BLaER1 (cell line): ENCODE data around the gene COX7A2.

Source experiments
- H3K27ac ChIP-seq: shearing (Covaris generic); formaldehyde crosslinking; 2 replicates; pipeline ENCODE4 v1.8.1; 2022
- H3K27me3 ChIP-seq: shearing (Covaris generic); formaldehyde crosslinking; 2 replicates; pipeline ENCODE4 v1.8.1; 2022
- H3K36me3 ChIP-seq: shearing (Covaris generic); formaldehyde crosslinking; 2 replicates; pipeline ENCODE4 v1.8.1; 2022
- H3K4me1 ChIP-seq: shearing (Covaris generic); formaldehyde crosslinking; 2 replicates; pipeline ENCODE4 v1.8.1; 2022
- H3K4me2 ChIP-seq: shearing (Covaris generic); formaldehyde crosslinking; 2 replicates; pipeline ENCODE4 v1.8.1; 2022
- H3K4me3 ChIP-seq: shearing (Covaris generic); formaldehyde crosslinking; 2 replicates; pipeline ENCODE4 v1.8.1; 2022
- H3K9ac ChIP-seq: shearing (Covaris generic); formaldehyde crosslinking; 2 replicates; pipeline ENCODE4 v1.8.1; 2022
- H3K9me3 ChIP-seq: shearing (Covaris generic); formaldehyde crosslinking; 2 replicates; pipeline ENCODE4 v1.8.1; 2022
- H4K20me1 ChIP-seq: shearing (Covaris generic); formaldehyde crosslinking; 2 replicates; pipeline ENCODE4 v1.8.1; 2022
- Cebpa-rat ChIP-seq: shearing (Covaris generic); IDR thresholded peaks from 2 replicates; pipeline ENCODE4 v1.8.1; 2022

Gene COX7A2

GRCh38 chr6:75284632-75285282, 41.2 kb upstream of the COX7A2 start, which contains the start of gene TMEM30A:
TSS of gene TMEM30A (minus strand) at chr6:75284792. CDS start at chr6:75284638, 154 bp downstream.
- Histone ChIP-seq H4K20me1 (peaks cover 43% of the 10 kb centered on the region), H3K4me3 (peak within 1 kb of the TSS; percentile 95), H3K9me3 (no peaks in the 10 kb centered on the region), H3K36me3 (0 out of 2 replicates have a peak, but pooled peaks cover 1% of the 10 kb centered on the region), H3K4me1 (peaks cover 38% of the 10 kb centered on the region), H3K27me3 (no peaks in the 10 kb centered on the region), H3K4me2 (peak within 1 kb of the TSS; percentile 75), H3K9ac (peak within 1 kb of the TSS; percentile 94), H3K27ac (peak within 1 kb of the TSS; percentile 90)
- TF ChIP-seq Cebpa-rat, result no peak

- Histone ChIP-seq H3K27me3 (no peaks in the 10 kb centered on the region), H3K4me2 (peak overlapping the region; percentile 75), H3K36me3 (no peaks in the 10 kb centered on the region), H3K27ac (peak overlapping the region; percentile 90), H3K4me1 (peaks cover 38% of the 10 kb centered on the region), H3K4me3 (peak overlapping the region; percentile 95), H3K9ac (peak overlapping the region; percentile 94), H4K20me1 (peaks cover 43% of the 10 kb centered on the region), H3K9me3 (no peaks in the 10 kb centered on the region)
- no peak for TF ChIP-seq Cebpa-rat
Measured at GRCh38 chr6:75283907-75284631, 40.5 kb upstream of the COX7A2 start.

- H3K4me1 ChIP-seq, result peaks cover 38% of the 10 kb centered on the region
- no peaks in the 10 kb centered on the region for H3K27me3 ChIP-seq
- no peak for TF ChIP-seq Cebpa-rat
- H3K4me2 ChIP-seq, result peak overlapping the region; percentile 75
- peaks cover 8% of the 10 kb centered on the region for H3K36me3 ChIP-seq
- H3K9me3 ChIP-seq, result no peaks in the 10 kb centered on the region
- peak overlapping the region; percentile 94 for H3K9ac ChIP-seq
- peaks cover 54% of the 10 kb centered on the region for H4K20me1 ChIP-seq
- H3K4me3 ChIP-seq, result peak overlapping the region; percentile 95
- no peak overlapping the region for H3K27ac ChIP-seq
Measured at GRCh38 chr6:75282706-75283105, 39.1 kb upstream of the COX7A2 start.

- Histone ChIP-seq H3K27me3 (no peaks in the 10 kb centered on the region), H3K4me2 (peak overlapping the region; percentile 75), H4K20me1 (peaks cover 61% of the 10 kb centered on the region), H3K4me1 (peaks cover 38% of the 10 kb centered on the region), H3K9me3 (no peaks in the 10 kb centered on the region), H3K9ac (no peak overlapping the region), H3K27ac (no peak overlapping the region), H3K4me3 (no peak overlapping the region), H3K36me3 (peaks cover 14% of the 10 kb centered on the region)
- no peak for TF ChIP-seq Cebpa-rat
Measured at GRCh38 chr6:75281653-75282052, 38.1 kb upstream of the COX7A2 start.

- TF ChIP-seq Cebpa-rat, result no peak
- peaks cover 26% of the 10 kb centered on the region for H3K36me3 ChIP-seq
- no peak overlapping the region for H3K4me2 ChIP-seq
- H3K9me3 ChIP-seq, result no peaks in the 10 kb centered on the region
- no peak overlapping the region for H3K9ac ChIP-seq
- H3K27me3 ChIP-seq, result no peaks in the 10 kb centered on the region
- H3K4me3 ChIP-seq, result no peak overlapping the region
- H4K20me1 ChIP-seq, result peaks cover 73% of the 10 kb centered on the region
- peaks cover 27% of the 10 kb centered on the region for H3K4me1 ChIP-seq
- no peak overlapping the region for H3K27ac ChIP-seq
Measured at GRCh38 chr6:75280131-75280855, 36.7 kb upstream of the COX7A2 start.

- Histone ChIP-seq H3K4me3 (no peak overlapping the region), H3K9me3 (no peaks in the 10 kb centered on the region), H3K4me1 (peaks cover 27% of the 10 kb centered on the region), H3K9ac (no peak overlapping the region), H3K27me3 (no peaks in the 10 kb centered on the region), H3K27ac (no peak overlapping the region), H4K20me1 (peaks cover 80% of the 10 kb centered on the region), H3K4me2 (no peak overlapping the region), H3K36me3 (peaks cover 31% of the 10 kb centered on the region)
- TF ChIP-seq Cebpa-rat, result no peak
Measured at GRCh38 chr6:75279418-75279817, 35.8 kb upstream of the COX7A2 start.

GRCh38 chr6:75278474-75279077, 35.0 kb upstream of the COX7A2 start:
- no peak overlapping the region for H3K27ac ChIP-seq
- H3K4me1 ChIP-seq, result peaks cover 27% of the 10 kb centered on the region

GRCh38 chr6:75275067-75275466, 31.5 kb upstream of the COX7A2 start:
- no peak overlapping the region for H3K27ac ChIP-seq
- H3K9ac ChIP-seq, result no peak overlapping the region
- no peak overlapping the region for H3K4me2 ChIP-seq
- H3K27me3 ChIP-seq, result no peaks in the 10 kb centered on the region
- no peaks in the 10 kb centered on the region for H3K4me1 ChIP-seq
- TF ChIP-seq Cebpa-rat, result no peak
- peaks cover 51% of the 10 kb centered on the region for H4K20me1 ChIP-seq
- H3K36me3 ChIP-seq, result peaks cover 66% of the 10 kb centered on the region
- H3K9me3 ChIP-seq, result peaks cover 9% of the 10 kb centered on the region; the same call in 1 of the 2 replicates
- no peak overlapping the region for H3K4me3 ChIP-seq

More at GRCh38 chr6:75278474-75279077, 35.0 kb upstream of the COX7A2 start:
- Histone ChIP-seq H3K36me3 (peaks cover 36% of the 10 kb centered on the region), H3K4me3 (no peak overlapping the region), H3K9me3 (no peaks in the 10 kb centered on the region), H3K9ac (no peak overlapping the region), H3K27me3 (no peaks in the 10 kb centered on the region), H4K20me1 (peaks cover 78% of the 10 kb centered on the region), H3K4me2 (no peak overlapping the region)
- TF ChIP-seq Cebpa-rat, result no peak

- Histone ChIP-seq H3K4me2 (no peak overlapping the region), H3K36me3 (peaks cover 61% of the 10 kb centered on the region), H3K27me3 (no peaks in the 10 kb centered on the region), H3K4me1 (no peaks in the 10 kb centered on the region), H3K9ac (no peak overlapping the region), H3K4me3 (no peak overlapping the region), H3K27ac (peak overlapping the region; percentile 4; the same call in 1 of the 2 replicates), H3K9me3 (peaks cover 9% of the 10 kb centered on the region; the same call in 1 of the 2 replicates), H4K20me1 (peaks cover 60% of the 10 kb centered on the region)
- no peak for TF ChIP-seq Cebpa-rat
Measured at GRCh38 chr6:75273009-75273408, 29.4 kb upstream of the COX7A2 start.
